ENCODE results near the gene NLGN1.

Gene NLGN1

DNA sequence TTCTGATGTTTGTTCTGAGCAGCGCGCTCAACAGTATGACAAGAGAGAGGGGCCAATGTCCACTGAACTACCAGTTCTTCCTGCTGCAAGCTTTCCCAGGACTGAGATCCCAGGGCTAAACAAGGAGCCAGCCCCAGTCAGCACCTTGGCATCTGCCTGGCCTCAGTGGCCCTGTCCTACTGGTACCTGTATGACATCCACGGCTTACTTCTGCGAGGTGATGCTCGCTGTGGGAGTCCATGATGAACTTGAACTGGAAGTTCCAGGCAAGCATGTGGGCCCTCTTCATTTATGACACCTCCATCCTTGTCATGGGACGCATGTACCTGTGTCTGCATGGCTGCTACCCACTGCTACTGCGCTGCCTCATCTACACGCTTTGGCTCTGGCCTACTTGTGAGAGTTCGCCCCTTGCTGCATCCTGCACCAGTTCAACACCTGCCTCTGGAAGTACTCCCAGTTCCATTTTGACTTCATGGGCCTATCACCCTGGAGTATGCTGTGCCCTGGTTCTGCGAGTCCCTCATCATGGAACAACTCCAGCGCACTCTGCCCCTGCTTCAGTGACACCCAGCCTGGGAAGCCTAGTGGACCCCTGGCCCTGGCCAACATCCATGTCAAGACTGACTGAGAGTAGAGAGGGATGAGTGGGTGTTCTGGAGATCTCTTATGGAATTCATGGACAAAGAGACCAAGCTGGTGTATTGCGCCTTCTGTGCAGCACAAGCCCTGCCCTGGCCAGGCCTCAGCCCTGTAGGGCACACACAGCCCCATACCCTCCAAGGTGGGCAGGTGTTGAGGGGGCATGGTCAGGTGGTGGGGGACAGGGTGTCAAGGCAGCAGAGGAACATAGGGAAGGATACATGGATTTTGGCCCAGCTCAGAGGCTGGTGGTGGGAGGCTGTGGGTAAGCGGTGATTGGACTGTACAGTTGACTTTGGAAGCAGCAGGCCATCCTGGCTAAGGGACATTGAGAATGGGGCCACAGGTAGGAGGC lies 246.8 kb downstream of the NLGN1 start:
- no peak for DNase-seq

DNA sequence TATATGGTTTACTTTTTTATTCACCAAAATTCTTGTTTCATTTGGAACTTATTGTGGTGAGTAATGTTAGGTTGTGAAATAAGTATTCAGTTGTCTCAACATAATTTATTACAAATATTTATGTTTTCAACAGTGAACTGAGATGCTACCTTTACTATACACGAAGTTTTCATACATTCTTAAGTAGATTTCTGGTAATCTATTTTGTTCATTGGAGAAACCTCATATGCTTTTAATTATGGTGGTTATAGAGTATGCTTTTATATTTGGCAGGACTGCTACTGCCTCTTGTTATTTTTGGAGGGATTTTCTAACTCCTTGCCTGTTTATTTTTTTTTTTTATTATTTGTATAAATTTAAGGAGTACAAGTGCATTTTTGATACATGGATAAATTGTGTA lies 253.1 kb downstream of the NLGN1 start:
- no peak for DNase-seq

DNA sequence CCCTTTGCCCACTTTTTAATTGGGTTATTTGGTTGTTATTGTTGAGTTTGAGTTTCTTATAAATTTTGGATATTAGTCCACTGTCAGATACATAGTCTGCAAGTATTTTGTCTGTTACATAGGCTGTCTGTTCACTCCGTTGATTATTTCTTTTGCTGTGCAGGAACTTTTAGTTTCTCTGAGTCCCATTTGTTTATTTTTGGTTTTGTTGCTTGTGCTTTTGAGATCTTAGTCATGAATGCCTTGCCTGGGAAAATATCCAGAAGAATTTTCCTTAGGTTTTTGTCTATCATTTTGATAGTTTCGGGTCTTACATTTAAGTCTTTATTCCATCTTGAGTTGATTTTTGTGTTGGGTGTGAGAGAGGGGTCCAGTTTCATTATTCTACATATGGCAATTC lies 254.5 kb downstream of the NLGN1 start:
- no peak for DNase-seq

DNA sequence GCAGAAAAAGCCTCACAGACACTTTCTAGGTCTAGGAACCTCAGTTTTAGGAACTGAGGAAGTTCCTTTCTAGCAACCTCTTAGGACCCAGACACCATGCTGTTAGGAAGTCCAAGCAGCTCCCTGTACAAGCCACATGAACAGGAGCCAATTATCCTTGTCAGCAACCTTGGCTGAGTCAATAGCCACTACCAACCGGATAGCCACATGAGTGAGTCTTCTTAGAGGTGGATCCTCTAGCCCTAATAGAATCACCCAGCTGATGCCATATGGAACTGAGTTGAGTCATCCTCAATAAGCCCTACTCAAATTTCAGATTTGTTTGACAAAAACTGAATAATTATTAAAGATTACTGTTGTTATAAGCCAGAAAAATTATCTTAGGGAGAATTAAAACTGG lies 256.2 kb downstream of the NLGN1 start:
- DNase-seq: no peak

DNA sequence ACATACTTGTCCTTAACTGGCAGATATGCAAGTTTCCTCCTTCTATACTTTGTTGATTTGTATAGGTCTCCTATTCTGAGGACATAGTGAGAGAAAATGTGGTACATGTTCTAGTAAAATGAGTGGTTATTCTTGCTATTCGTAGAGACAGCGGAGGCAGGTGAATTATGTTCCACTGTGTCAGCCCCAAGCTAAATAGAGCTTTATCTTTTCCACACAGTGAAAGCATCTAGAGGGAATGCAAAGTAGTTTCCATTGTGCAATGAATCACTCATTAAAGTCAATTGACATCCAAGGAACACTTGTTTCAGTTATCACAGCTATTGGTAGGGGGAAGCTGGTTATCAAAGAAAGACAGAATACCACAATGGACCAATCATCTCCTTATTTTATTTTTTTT lies 262.4 kb downstream of the NLGN1 start:
- no peak for DNase-seq

DNA sequence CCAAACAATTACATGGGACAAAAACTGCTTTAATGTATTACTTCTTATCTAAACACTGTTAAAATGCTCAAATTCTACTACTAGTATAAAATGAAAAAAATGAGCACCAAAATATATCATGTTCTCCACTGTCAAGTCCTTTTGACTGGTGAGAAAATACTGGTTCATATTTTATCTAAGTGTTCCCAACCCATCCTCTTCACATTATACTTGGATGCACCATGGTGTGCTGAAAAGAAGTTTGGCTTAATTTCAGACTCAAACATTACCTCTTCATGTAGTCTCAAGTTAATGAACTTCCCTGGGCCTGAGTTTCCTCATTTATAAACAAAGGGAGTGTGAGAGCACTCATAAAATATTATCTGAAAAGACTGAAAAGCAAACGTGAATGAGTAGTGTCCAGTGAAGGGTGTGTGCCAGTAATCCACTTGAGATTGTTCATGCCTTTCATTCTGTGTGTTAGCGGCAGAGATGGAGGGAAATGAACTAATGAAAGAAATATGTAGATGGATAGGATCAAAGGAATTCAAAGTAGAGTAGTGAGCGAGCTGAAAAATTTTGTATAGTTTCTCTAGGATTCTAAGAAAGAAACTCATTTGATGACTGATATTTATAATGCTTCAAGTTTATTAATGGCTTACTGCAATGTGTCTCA lies 263.2 kb downstream of the NLGN1 start:
- DNase-seq: no peak

DNA sequence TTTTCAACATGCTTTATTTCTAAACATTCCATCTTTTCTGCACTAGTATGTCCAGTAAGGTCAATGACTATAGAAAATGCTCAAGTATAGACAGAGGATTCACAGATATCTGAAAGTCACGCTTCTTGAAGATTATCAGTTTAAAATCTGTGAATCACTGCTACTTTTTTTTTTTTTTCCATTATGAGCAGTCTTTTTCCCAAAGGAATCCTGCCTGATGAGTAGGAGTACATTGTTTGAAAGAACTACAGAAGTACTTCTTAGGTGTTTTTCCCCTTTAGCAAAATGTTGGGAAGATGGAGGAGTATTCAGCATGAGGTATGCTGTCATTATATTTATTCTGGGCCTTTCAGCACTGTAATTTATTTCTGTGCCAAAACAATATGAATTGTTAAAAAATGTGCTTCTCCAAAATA lies 266.2 kb downstream of the NLGN1 start:
- no peak for DNase-seq

DNA sequence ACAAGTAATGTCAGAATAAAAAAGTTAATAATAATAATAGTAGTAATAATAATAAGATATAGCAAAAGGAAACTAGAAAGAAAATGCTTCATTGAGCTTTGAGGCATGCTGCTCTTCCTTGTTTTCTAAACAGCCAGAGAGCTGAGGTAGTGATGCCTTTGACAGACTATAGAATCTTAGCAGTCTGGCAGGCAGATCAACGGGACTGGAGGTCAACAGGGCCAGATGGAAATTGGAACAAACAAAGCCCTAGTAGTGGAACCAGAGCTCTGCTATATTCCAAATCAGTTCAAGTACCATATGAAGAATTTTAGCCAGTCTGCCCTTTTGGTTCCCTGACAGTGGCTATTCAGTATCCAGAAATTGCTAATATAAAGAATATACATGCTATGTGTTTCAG lies 278.6 kb downstream of the NLGN1 start:
- peak; percentile 46 for DNase-seq

DNA sequence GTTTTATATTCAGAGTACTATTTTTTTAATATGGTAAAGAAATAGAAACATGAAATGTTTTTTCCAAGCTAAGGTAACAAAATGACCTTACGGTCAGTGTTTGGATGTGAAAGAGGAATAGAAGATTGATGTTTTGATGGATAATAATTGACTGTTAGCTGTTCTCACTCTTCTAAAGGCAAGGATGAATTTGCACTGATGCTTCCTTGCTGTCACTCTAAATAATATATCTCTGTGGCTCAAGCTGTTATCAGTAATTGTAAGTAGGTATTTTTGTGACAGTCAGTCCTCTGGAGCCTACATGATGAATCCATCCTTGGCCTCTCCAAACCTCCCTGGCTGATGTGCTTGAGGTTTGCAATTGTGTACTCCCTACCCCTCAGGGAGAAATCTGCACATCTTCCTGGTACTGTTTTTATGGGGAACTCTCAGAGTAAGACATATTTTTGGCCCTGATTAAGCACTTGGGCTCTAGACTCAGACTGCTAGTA lies 283.7 kb downstream of the NLGN1 start:
- DNase-seq: peak; percentile 95

DNA sequence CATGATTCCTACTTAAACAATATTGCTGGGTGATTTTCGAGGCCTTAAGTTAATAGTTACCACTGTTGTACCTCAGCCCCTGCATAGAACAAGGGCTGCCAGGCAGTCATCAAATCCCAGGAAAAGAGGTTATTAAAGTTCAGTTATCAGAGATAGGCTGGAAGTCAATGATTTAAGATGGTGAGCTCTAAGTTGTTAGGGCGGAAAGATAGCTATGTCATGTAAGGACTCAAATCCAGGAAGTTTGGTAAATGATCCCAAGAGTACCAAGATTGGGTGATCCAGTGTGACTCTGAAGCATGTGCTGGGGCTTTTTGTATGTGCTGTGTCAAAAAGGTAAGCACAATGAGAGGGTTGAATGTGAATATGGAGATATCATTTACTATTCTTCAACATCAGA lies 287.9 kb downstream of the NLGN1 start:
- no peak for DNase-seq

DNA sequence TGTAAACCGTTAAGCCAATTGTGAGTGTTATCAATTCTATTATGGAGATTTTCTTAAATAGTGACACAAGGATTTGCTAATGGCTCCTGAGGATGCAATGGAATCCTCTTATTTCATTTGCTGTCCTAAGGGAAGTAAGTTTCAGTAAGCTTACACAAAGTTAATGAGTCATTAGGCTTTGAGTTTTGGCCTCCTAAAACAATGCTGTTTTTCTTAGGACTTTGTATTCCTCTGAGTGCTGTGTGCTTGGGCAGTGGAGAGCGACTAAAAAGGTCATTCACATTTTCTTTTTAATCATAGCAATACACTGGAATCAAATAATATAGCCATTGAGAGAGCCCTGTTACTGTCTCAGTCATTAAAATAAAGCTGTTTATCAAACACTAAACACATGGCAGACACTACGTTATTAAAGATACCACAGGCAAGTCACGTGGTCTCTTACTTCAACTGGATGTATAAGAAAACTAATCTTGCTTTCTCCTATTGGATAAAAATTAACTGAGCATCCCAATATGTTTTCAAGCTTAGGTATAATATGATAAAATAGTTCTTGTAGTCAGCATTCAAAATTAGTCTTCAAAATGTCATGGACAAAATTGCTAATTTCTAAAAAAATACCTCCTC lies 290.8 kb downstream of the NLGN1 start:
- DNase-seq: no peak

DNA sequence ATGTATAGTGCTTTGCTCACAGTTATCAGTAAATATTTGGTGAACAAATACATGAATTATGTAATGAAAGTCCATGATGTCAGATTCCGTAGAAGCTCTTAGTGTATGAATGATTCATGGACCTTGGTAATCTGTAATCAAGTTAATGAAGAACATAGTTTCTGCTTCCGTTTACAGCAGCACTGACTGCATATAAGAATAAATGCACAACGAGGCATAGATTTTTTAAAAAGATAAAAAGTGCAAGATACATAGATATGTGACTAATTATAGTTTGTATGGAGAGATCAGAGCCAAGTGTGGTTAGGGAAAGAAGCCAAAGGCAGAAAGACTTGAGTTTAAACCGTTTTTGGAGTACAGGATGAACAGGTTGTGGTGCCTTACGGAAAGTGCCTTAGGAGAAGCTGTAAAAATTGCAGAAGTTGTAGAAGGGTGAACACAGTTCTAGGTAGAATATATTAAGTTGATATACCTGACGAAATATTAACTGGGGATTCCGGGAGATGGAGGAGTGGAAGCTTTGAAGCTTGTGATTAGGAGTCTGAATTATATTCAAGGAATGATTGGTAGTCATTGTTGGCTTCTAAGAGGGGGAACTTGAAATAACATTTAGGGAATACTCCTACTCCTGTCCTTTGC lies 293.1 kb downstream of the NLGN1 start:
- no peak for DNase-seq

DNA sequence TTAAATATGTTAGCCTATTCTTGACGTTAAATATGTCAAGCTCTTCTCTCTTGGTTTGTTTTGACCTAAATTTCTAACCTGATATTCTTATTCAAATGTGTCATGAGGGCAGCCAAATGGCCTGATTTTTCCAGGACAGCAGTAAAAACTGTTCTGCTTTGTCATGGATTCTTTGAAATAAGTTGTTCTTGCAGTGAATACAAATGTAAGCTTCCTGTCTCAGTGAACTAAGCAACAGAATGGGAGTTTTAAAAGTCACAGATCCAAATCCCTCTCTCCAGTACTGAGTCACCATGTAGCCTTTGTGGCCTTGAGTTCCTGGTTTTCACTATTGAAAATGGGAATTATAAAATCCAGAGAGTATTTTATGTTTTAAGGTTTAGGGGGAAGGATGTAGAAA lies 301.8 kb downstream of the NLGN1 start:
- no peak for DNase-seq

DNA sequence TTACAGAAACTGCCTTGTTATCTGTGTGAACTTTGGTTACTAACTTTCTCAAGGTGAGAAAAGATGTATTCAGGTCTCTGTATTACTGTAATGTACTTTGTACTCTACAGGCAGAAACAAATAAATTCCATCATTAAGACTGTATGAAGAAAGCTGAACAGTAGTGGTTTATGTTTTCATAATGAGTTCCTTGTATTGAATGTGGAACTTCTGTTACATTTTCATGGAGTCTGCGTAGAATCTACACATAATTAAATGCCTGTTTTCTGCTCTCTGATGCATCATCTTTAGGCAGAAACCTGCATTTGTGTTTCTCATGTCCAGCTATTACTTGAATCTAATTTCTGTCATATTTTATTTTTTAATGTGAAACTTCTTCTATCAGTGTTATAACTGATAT lies 302.8 kb downstream of the NLGN1 start:
- no peak for DNase-seq

DNA sequence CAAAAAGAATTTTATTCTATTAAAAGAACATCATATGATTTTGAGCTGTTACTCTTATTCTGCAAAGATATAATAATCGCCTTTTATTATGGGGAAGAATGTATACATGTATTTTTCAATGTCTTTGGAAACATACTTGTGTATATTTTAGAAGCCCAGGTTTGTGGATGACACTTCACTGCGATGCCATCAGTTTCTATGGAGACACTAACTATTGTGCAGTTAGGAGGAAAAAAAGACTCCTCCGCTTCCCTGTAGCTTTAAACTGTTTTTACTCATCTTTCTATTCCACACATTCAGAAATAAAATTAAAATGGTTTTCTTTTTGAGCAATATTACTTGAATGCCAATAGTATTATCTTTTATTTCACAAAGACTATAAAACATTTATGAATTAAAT lies 305.0 kb downstream of the NLGN1 start:
- no peak for DNase-seq

DNA sequence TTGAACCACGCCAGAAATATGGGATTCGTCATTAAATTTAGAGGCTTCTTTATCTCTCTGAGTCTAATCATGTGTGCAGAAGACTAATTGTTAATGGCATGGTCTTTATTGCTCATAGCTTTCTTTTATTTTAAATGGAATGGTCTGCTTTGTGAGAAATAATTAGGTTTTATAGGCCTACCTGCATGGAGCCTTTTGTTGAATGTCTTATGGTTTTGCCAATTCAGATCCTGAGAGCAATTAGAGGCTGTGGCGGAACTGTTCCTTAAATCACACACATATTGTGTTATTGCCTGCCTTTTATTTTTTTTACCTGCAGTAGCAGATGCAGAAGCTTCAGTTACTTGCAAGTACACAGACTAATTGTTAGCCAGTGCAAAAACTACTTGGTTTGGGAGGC lies 306.2 kb downstream of the NLGN1 start:
- no peak for DNase-seq

DNA sequence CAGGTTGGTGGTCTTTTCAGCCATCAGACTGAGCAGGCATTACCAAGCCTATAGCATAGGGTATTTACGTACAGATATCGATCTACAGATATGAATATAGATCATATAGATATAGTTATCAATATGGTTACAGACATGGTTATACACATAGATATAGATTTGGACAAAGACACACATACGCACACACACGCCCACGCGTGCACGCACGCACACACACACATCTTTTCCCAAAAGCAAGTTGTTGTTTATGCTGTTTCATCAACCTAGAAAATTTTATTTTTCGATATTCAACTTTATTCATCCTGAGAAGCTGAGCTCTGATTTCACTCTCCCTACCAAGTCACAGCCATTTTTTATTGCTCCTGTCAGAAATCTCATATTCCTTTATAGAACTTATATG lies 309.1 kb downstream of the NLGN1 start:
- DNase-seq: no peak

DNA sequence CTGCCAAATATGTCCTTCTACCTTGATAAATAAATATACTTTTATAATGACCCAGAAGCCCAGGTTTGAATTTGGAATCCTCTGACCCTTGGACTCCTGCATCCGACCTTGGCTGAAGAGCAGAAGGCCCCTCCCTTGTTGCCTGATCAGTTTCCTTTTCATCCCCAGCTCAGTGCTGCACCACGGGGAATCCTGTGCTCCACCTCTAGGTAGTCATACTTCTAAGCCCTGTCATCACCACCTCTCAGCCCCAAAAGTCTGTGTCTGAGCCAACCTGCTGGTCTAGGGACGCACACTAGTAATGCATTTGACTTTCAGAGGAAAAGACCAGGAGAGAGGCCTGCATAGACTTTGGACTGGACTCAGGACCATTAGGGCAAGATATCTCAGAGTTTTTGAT lies 310.6 kb downstream of the NLGN1 start:
- DNase-seq: no peak

DNA sequence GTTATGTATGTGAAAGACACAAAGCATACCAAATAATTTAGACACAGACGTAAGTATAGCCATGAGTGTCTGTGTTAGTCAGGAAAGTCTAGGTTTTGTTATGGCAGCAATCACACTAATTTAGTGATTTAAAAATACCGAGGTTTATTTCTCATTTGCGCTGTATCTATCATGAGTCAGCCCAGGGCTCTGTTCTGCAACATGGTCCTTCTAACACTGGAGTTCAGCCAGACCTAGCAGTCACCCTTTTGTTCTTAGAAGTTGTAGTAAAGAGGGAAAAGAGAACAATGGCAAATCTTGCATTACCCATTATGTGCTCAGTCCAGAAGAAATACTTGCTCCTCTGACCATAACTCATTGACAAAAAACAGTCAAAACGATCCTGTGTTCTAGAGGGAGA lies 311.5 kb downstream of the NLGN1 start:
- DNase-seq: no peak

DNA sequence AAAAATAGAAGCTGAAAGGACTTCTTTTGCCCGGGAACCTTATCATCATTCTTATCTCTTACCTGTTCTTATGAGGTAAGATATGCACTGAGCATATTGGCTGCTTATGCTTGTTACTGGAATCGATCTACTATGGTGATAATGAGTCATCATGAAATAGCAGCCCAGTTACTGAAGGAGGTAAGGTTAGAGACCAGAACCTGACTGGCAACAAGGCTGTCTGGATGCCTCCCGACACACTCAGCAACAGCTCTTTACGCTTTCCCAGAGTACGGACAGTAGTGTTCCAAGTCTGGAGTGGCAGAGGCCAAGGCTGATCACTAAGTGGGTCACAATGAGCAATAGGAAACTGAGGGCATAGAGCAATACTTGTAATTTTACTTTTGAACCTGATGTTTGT lies 314.1 kb downstream of the NLGN1 start:
- DNase-seq: no peak

DNA sequence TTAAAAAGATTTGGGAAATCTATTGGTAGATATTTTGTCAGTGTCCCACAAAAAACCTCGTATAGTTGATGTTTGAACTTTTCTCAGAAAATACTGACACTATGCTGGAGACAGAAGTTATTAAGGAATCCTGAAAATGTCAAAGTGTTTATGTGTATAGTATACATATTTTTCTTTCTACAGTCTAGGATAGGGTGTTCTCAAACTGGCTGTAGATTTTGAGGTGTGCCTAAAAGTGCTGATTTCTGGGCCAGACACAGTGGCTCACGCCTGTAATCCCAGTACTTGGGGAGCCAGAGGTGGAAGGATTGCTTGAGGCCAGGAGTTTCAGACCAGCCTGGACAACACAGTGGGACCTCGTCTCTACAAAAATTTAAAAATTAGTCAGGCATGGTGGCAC lies 322.0 kb downstream of the NLGN1 start:
- no peak for DNase-seq

DNA sequence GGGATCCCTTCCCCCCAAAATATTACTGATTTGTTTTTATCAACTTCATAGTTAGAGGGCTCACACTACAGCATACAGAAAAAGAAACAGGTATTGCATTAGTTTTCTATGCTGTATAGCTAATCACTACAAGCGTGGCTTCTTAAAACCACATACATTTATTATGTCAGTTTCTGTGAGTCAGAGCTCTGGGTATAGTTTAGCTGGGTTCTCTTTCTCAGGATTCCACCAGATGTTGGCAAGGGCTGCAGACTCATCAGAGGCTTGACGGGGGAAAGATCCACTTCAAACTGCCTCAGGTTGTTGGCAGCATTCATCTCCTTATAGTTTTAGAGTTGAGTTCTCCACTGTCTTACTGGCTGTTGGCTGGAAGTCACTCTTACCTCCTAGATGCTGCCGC lies 328.0 kb downstream of the NLGN1 start:
- DNase-seq: no peak

DNA sequence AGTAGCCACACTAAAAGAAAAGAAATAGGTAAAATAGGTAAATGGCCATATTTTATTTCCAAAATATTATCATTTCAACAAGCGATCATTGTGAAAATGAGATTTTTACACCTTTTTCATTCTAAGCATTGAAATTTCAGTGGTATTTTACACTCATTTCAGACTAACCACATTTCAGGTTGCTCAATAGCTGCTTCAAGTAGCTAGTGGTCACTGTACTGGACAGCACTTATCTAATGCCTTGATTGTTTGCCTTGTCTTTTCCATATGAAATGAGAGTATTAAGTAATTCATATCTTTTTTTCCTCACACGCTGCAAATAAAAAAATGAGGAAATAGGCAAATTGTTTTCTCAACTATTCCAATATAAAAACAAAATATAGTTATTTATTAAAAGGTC lies 332.8 kb downstream of the NLGN1 start:
- DNase-seq: no peak
